Fibroblast of lung (primary cell): ENCODE results near the gene L3MBTL3. TPM values are rescaled to one million over a fixed set of nuclear protein-coding genes. Genes with fewer than 3 reads are reported as not detected.

Source experiments
- DNase-seq, 2 donors: peaks; one replicate each; pipeline versions ENCODE4 v3.0.0 to v3.0.0-alpha.2; 2010; ENCODE audit warnings: low read depth in 2 of 2
- H2AFZ ChIP-seq: 2 replicates; pipeline ENCODE4 v1.5.1; 2012; ENCODE audit warnings: low read length, control low read depth, inconsistent platforms
- H3K27ac ChIP-seq: 2 replicates; pipeline ENCODE4 v1.5.1; 2011; ENCODE audit warnings: low read length, control low read depth; ENCODE audit not compliant: insufficient read depth
- H3K27me3 ChIP-seq: 2 replicates; pipeline ENCODE4 v1.5.1; 2011; ENCODE audit warnings: mild to moderate bottlenecking, low read length; ENCODE audit not compliant: control insufficient read depth, insufficient read depth
- H3K36me3 ChIP-seq: 2 replicates; pipeline ENCODE4 v1.5.1; 2011; ENCODE audit warnings: low read length; ENCODE audit not compliant: control insufficient read depth, insufficient read depth
- H3K4me1 ChIP-seq: 2 replicates; pipeline ENCODE4 v1.5.1; 2011; ENCODE audit warnings: low read length; ENCODE audit not compliant: control insufficient read depth, insufficient read depth; ENCODE audit errors: extremely low read depth
- H3K4me2 ChIP-seq: 2 replicates; pipeline ENCODE4 v1.5.1; 2011; ENCODE audit warnings: low read length, control low read depth; ENCODE audit not compliant: insufficient read depth; ENCODE audit errors: extremely low read depth
- H3K4me3 ChIP-seq, 4 experiments: fragments of 200-600 bp in 1 of 4; sonication (generic) in 1 of 4; replicated peaks in 1 of 4; 2 replicates each; pipeline ENCODE4 v1.5.1; 2011 to 2016; ENCODE audit warnings: low read length in 4 of 4, low read depth in 3 of 4, mild to moderate bottlenecking in 3 of 4, control low read depth in 2 of 4, inconsistent platforms in 1 of 4, mixed read lengths in 1 of 4; ENCODE audit not compliant: insufficient read depth in 1 of 4; ENCODE audit errors: control extremely low read depth in 1 of 4
- H3K79me2 ChIP-seq: 2 replicates; pipeline ENCODE4 v1.5.1; 2012; ENCODE audit warnings: mild to moderate bottlenecking, low read length, inconsistent platforms; ENCODE audit not compliant: control insufficient read depth, insufficient read depth
- H3K9ac ChIP-seq: 2 replicates; pipeline ENCODE4 v1.5.1; 2011; ENCODE audit warnings: mild to moderate bottlenecking, low read length, control low read depth; ENCODE audit not compliant: insufficient read depth
- H3K9me3 ChIP-seq: 2 replicates; pipeline ENCODE4 v1.5.1; 2012; ENCODE audit warnings: low read depth, low read length; ENCODE audit not compliant: control insufficient read depth, insufficient read depth
- H4K20me1 ChIP-seq: 2 replicates; pipeline ENCODE4 v1.5.1; 2011; ENCODE audit warnings: low read length; ENCODE audit not compliant: control insufficient read depth, insufficient read depth; ENCODE audit errors: extremely low read depth
- EZH2 ChIP-seq: IDR thresholded peaks from 2 replicates; pipeline ENCODE4 v1.5.1; 2012; ENCODE audit warnings: low read length, control low read depth, mild to moderate bottlenecking; ENCODE audit errors: missing control alignments
- polyA plus RNA-seq, 2 donors: library from polyadenylated mRNA; depleted of rRNA in 1 of 2; stranded (reverse) in 1 of 2; unstranded in 1 of 2; fragments of >200 nt; gene quantifications; 2 replicates each; pipeline ENCODE4 v1.2.1, GENCODE V29; 2011 to 2012; ENCODE audit warnings: missing spikeins in 1 of 2
- total RNA-seq: library from RNA; depleted of rRNA; stranded (reverse); fragments of >200 nt; gene quantifications from 2 replicates; pipeline ENCODE4 v1.2.1, GENCODE V29; 2014
- TF ChIP-seq, protein P1 (sequence below), 2 donors: IDR thresholded peaks in 1 of 2; conservative IDR thresholded peaks in 1 of 2; 1 replicate in 1 of 2; 2 replicates in 1 of 2; pipeline ENCODE4 v1.5.1; 2011 to 2012; ENCODE audit warnings: low read length in 2 of 2, control low read depth in 1 of 2, inconsistent platforms in 1 of 2, low read depth in 1 of 2, mild to moderate bottlenecking in 1 of 2

L3MBTL3 gene
- total and polyA plus RNA-seq, 2 donors (not counting 1 experiment from before 2014, with no cell fraction given), result 5.6 to 6.7 TPM

DNA sequence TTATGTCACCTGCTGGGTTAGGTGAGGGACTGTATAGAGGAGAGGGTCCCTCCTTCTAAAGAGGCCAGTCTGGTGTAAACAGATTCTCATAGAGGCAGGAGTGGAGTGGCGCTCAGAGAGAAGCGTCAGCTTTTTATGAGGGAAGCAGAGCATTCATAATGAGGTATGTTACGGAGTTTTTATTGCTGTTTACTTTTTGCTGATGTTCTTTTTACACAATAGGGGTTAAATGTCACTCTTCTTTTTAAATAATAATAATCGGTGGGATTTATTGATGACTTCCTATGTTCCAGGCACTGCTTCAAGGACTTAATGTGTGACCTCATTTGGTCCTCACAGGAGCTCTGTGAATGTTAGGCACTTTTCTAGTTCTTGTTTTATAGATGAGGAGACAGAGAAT, 79.9 kb downstream of the L3MBTL3 start:
- Histone ChIP-seq H3K4me3 (no peak overlapping the region), H3K4me1 (no peaks in the 10 kb centered on the region), H3K9ac (no peak overlapping the region), H3K79me2 (no peaks in the 10 kb centered on the region), H4K20me1 (no peaks in the 10 kb centered on the region), H3K36me3 (no peaks in the 10 kb centered on the region), H3K9me3 (no peaks in the 10 kb centered on the region), H3K27ac (no peak overlapping the region), H3K27me3 (no peaks in the 10 kb centered on the region), H3K4me2 (no peak overlapping the region), H2AFZ (no peak overlapping the region)
- TF ChIP-seq, protein P1, sequence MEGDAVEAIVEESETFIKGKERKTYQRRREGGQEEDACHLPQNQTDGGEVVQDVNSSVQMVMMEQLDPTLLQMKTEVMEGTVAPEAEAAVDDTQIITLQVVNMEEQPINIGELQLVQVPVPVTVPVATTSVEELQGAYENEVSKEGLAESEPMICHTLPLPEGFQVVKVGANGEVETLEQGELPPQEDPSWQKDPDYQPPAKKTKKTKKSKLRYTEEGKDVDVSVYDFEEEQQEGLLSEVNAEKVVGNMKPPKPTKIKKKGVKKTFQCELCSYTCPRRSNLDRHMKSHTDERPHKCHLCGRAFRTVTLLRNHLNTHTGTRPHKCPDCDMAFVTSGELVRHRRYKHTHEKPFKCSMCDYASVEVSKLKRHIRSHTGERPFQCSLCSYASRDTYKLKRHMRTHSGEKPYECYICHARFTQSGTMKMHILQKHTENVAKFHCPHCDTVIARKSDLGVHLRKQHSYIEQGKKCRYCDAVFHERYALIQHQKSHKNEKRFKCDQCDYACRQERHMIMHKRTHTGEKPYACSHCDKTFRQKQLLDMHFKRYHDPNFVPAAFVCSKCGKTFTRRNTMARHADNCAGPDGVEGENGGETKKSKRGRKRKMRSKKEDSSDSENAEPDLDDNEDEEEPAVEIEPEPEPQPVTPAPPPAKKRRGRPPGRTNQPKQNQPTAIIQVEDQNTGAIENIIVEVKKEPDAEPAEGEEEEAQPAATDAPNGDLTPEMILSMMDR (conservative IDR thresholded peaks at IDR 0.05 in 1 of 2, IDR thresholded peaks at IDR 0.05 in 1 of 2; ENCODE audit: low read depth in 1 of 2, low read length in 2 of 2), result no peak
- no peak for TF ChIP-seq EZH2
- DNase-seq, result no peak

- Histone ChIP-seq H3K9ac (no peak overlapping the region), H4K20me1 (no peaks in the 10 kb centered on the region), H3K9me3 (no peaks in the 10 kb centered on the region), H3K4me2 (no peak overlapping the region), H2AFZ (no peak overlapping the region), H3K36me3 (no peaks in the 10 kb centered on the region), H3K27ac (no peak overlapping the region), H3K27me3 (no peaks in the 10 kb centered on the region), H3K79me2 (no peaks in the 10 kb centered on the region), H3K4me1 (no peaks in the 10 kb centered on the region), H3K4me3 (no peak overlapping the region)
- DNase-seq, result no peak
- TF ChIP-seq EZH2, result no peak
- TF ChIP-seq, protein P1 (conservative IDR thresholded peaks at IDR 0.05 in 1 of 2, IDR thresholded peaks at IDR 0.05 in 1 of 2; ENCODE audit: low read depth in 1 of 2, low read length in 2 of 2), result no peak
Observed at GRCh38 chr6:130099119-130099518, 80.7 kb downstream of the L3MBTL3 start.

GRCh38 chr6:130105996-130106704, 87.8 kb downstream of the L3MBTL3 start:
- H3K27me3 ChIP-seq, result no peaks in the 10 kb centered on the region
- DNase-seq, result no peak
- H3K9me3 ChIP-seq, result no peaks in the 10 kb centered on the region
- H3K4me3 ChIP-seq, result no peak overlapping the region
- no peak overlapping the region for H3K4me2 ChIP-seq
- no peaks in the 10 kb centered on the region for H3K36me3 ChIP-seq
- TF ChIP-seq, protein P1 (conservative IDR thresholded peaks at IDR 0.05 in 1 of 2, IDR thresholded peaks at IDR 0.05 in 1 of 2; ENCODE audit: low read depth in 1 of 2, low read length in 2 of 2), result no peak
- TF ChIP-seq EZH2, result no peak
- no peak overlapping the region for H3K27ac ChIP-seq
- H3K4me1 ChIP-seq, result no peaks in the 10 kb centered on the region
- no peak overlapping the region for H2AFZ ChIP-seq
- no peaks in the 10 kb centered on the region for H4K20me1 ChIP-seq
- H3K9ac ChIP-seq, result no peak overlapping the region
- H3K79me2 ChIP-seq, result no peaks in the 10 kb centered on the region
